ENCODE measurements around the gene ZNF850. TPM values are rescaled to one million over a fixed set of nuclear protein-coding genes. Genes with fewer than 3 reads are reported as not detected.

The ZNF850 gene
- 0.40 to 1.1 TPM (median 0.54 TPM) in 5 replicates for total RNA-seq (2022; extraction: Qiagen RNA extraction; ENCODE audit: low read depth)

GRCh38 chr19:36772311-36773222 is at the start of gene ZNF850:
TSS of gene ZNF850 (minus strand) at chr19:36772807. CDS start at chr19:36762606, 10,201 bp downstream.

GRCh38 chr19:36687214-36688056 is 85.2 kb downstream of the ZNF850 start, which contains the start of gene ZNF567:
TSS of gene ZNF567 (plus strand) at chr19:36687612. CDS start at chr19:36694868, 7,256 bp downstream.

Other genes with a start within 250 kb of the ZNF850 start
- gene ZNF260, start 244.5 kb downstream of the ZNF850 start, total RNA-seq (2022; extraction: Qiagen RNA extraction; ENCODE audit: low read depth): 3.6 to 11.3 TPM (median 7.1 TPM) in 5 replicates
- 1.6 to 3.4 TPM (median 2.6 TPM) in 5 replicates for gene ZNF529, start 199.5 kb downstream of the ZNF850 start, total RNA-seq (2022; extraction: Qiagen RNA extraction; ENCODE audit: low read depth)
- 0.02 to 0.06 TPM in 2 of 5 replicates, not detected in the others for gene ZNF382, start 167.5 kb downstream of the ZNF850 start, total RNA-seq (2022; extraction: Qiagen RNA extraction; ENCODE audit: low read depth)
- 5.7 to 9.9 TPM (median 8.5 TPM) in 5 replicates for gene ZNF461, start 106.0 kb downstream of the ZNF850 start, total RNA-seq (2022; extraction: Qiagen RNA extraction; ENCODE audit: low read depth)
- gene ZNF567, start 85.2 kb downstream of the ZNF850 start, total RNA-seq (2022; extraction: Qiagen RNA extraction; ENCODE audit: low read depth): 7.0 to 11.1 TPM (median 9.2 TPM) in 5 replicates
- gene ZNF790, start 65.6 kb upstream of the ZNF850 start, total RNA-seq (2022; extraction: Qiagen RNA extraction; ENCODE audit: low read depth): 0.37 to 0.57 TPM (median 0.45 TPM) in 5 replicates
- gene ZNF345, start 78.1 kb upstream of the ZNF850 start, total RNA-seq (2022; extraction: Qiagen RNA extraction; ENCODE audit: low read depth): 0.18 to 0.34 TPM (median 0.21 TPM) in 3 of 5 replicates, not detected in the others
- gene ZNF829, start 143.5 kb upstream of the ZNF850 start, total RNA-seq (2022; extraction: Qiagen RNA extraction; ENCODE audit: low read depth): 0.25 to 0.66 TPM (median 0.39 TPM) in 5 replicates
- 0.70 to 1.8 TPM (median 1.2 TPM) in 5 replicates for gene ZNF568, start 143.5 kb upstream of the ZNF850 start, total RNA-seq (2022; extraction: Qiagen RNA extraction; ENCODE audit: low read depth)

Measured in A549 treated with RU486 at 1 μM for 4 hours (cell line).